Measurements from ENCODE around the gene CLTB. TPM values are rescaled to one million over a fixed set of nuclear protein-coding genes. Genes with fewer than 3 reads are reported as not detected.
"Not testable (repeated sequence)": the region's sequence is repeated elsewhere in the genome, so short reads cannot be mapped to it uniquely, and the experiment has no call there.

The CLTB gene
- total and polyA plus RNA-seq, 2 of the 13 experiments (the other 11 are each of a cell fraction or from before 2014, with no cell fraction given), result 23.3 to 33.8 TPM

DNA sequence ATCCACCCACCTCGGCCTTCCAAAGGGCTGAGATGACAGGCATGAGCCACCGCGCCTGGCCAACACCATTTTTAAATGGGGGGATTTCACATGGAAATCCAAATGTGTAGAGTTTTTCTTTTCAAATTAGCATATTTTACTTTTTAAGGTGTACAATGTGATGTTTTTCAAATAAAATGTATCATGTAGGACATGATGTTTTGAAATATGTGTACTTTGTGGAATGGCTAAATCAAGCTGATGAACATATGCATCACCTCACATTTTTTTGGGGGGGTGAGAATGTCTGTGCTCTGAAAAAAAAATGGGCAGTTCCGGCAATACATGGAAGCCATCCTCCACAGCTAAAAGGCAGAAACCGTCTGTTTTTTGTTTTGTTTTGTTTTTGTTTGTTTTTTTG, 28.4 kb upstream of the CLTB start:
- no peak overlapping the region for H2AFZ ChIP-seq (ENCODE audit: low read length)
- in situ Hi-C loops (cut with HindIII; ENCODE audit: extremely low pct_ligation_motif_present, low pct_unique_long_range_greater_than_20kb) (loop anchor here (25.0 kb wide), 1 partner anchor 582 kb away; the partner anchor contains the start of gene CPLX2), intact Hi-C loops (cut with micrococcal nuclease; ENCODE audit: unreplicated experiment) (no loop called here)
- H4K20me1 ChIP-seq (ENCODE audit: insufficient read depth, low read length), result peaks cover 2% of the 10 kb centered on the region; the same call in 1 of the 2 replicates
- no peak overlapping the region for H3K4me2 ChIP-seq (ENCODE audit: low read depth, low read length)
- H3K79me2 ChIP-seq (ENCODE audit: insufficient read depth, low read length), result peaks cover 16% of the 10 kb centered on the region
- no peak overlapping the region for H3K4me3 ChIP-seq (replicated peaks in 1 of 3; ENCODE audit: insufficient read depth in 1 of 3, low read depth in 2 of 3, low read length in 3 of 3)
- CTCF ChIA-PET (ENCODE audit: low intra/inter-chr PET ratio, low total read pairs), result no interaction called here
- no peak for FAIRE-seq
- no peak for ATAC-seq
- 77% methylated on average over 5 of the region's 5 CpGs for WGBS (ENCODE audit: low lambda C conversion rate)
- BruUV-seq (replicated peaks), result no TSS peak
- H3K4me1 ChIP-seq (ENCODE audit: insufficient read depth, low read length), result peaks cover 53% of the 10 kb centered on the region
- TF ChIP-seq ZNF7 (CRISPR knock-in tag; IDR thresholded peaks at IDR 0.05), result no peak
- TF ChIP-seq REPIN1 (CRISPR knock-in tag; IDR thresholded peaks at IDR 0.05; ENCODE audit: borderline replicate concordance, low read depth), result no peak
- TF ChIP-seq KLF9 (CRISPR knock-in tag; IDR thresholded peaks at IDR 0.05; ENCODE audit: low read depth), result no peak
- no peak for TF ChIP-seq ZNF746 (CRISPR knock-in tag; IDR thresholded peaks at IDR 0.05)
- TF ChIP-seq DNMT3B (CRISPR knock-in tag; conservative IDR thresholded peaks at IDR 0.05), result no peak
- no peak for TF ChIP-seq NPAS2 (CRISPR knock-in tag; IDR thresholded peaks at IDR 0.05; ENCODE audit: borderline replicate concordance)
- TF ChIP-seq, protein P1, sequence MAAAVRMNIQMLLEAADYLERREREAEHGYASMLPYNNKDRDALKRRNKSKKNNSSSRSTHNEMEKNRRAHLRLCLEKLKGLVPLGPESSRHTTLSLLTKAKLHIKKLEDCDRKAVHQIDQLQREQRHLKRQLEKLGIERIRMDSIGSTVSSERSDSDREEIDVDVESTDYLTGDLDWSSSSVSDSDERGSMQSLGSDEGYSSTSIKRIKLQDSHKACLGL (CRISPR knock-in tag; IDR thresholded peaks at IDR 0.05), result no peak
- TF ChIP-seq ATAD3A (CRISPR knock-in tag; IDR thresholded peaks at IDR 0.05), result no peak
- TF ChIP-seq KMT2A (CRISPR knock-in tag; IDR thresholded peaks at IDR 0.05), result no peak
- no peak for TF ChIP-seq HNF4G (IDR thresholded peaks at IDR 0.05; ENCODE audit: borderline replicate concordance, low read depth, low read length)
- no peak for TF ChIP-seq HNF4G (CRISPR knock-in tag; IDR thresholded peaks at IDR 0.05; ENCODE audit: borderline replicate concordance, low read depth)
- TF ChIP-seq ZC3H4 (CRISPR knock-in tag; IDR thresholded peaks at IDR 0.05; ENCODE audit: borderline replicate concordance), result no peak
- TF ChIP-seq, protein P2, sequence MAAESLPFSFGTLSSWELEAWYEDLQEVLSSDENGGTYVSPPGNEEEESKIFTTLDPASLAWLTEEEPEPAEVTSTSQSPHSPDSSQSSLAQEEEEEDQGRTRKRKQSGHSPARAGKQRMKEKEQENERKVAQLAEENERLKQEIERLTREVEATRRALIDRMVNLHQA (CRISPR knock-in tag; IDR thresholded peaks at IDR 0.05), result no peak
- TF ChIP-seq ZNF562 (CRISPR knock-in tag; IDR thresholded peaks at IDR 0.05; ENCODE audit: borderline replicate concordance), result no peak
- no peak for TF ChIP-seq ARNT (IDR thresholded peaks at IDR 0.05)
- TF ChIP-seq, protein P3, sequence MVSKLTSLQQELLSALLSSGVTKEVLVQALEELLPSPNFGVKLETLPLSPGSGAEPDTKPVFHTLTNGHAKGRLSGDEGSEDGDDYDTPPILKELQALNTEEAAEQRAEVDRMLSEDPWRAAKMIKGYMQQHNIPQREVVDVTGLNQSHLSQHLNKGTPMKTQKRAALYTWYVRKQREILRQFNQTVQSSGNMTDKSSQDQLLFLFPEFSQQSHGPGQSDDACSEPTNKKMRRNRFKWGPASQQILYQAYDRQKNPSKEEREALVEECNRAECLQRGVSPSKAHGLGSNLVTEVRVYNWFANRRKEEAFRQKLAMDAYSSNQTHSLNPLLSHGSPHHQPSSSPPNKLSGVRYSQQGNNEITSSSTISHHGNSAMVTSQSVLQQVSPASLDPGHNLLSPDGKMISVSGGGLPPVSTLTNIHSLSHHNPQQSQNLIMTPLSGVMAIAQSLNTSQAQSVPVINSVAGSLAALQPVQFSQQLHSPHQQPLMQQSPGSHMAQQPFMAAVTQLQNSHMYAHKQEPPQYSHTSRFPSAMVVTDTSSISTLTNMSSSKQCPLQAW (CRISPR knock-in tag; IDR thresholded peaks at IDR 0.05), result no peak
- TF ChIP-seq ELF3 (CRISPR knock-in tag; IDR thresholded peaks at IDR 0.05), result no peak
- TF ChIP-seq GATAD1 (CRISPR knock-in tag; IDR thresholded peaks at IDR 0.05), result no peak
- TF ChIP-seq ADNP (CRISPR knock-in tag; IDR thresholded peaks at IDR 0.05), result no peak
- H3K27ac ChIP-seq (ENCODE audit: extremely low read length, insufficient read depth, low read length), result no peak overlapping the region
- H3K9me3 ChIP-seq (ENCODE audit: low read length), result no peaks in the 10 kb centered on the region
- H3K36me3 ChIP-seq (replicated peaks in 1 of 2; ENCODE audit: control insufficient read depth in 1 of 2, insufficient read depth in 2 of 2, low read length in 2 of 2), result no peaks in the 10 kb centered on the region
- DNase-seq (ENCODE audit: low spot score), result no peak
- no peak overlapping the region for H3K9ac ChIP-seq (ENCODE audit: insufficient read depth, low read depth, low read length)
- H3K27me3 ChIP-seq (ENCODE audit: control insufficient read depth in 1 of 2, insufficient read depth in 2 of 2, low read length in 2 of 2), result peaks cover 0 to 3% of the 10 kb centered on the region in 2 experiments; a peak in 1 of 5 replicates
- POLR2A ChIA-PET, result no interaction called here

DNA sequence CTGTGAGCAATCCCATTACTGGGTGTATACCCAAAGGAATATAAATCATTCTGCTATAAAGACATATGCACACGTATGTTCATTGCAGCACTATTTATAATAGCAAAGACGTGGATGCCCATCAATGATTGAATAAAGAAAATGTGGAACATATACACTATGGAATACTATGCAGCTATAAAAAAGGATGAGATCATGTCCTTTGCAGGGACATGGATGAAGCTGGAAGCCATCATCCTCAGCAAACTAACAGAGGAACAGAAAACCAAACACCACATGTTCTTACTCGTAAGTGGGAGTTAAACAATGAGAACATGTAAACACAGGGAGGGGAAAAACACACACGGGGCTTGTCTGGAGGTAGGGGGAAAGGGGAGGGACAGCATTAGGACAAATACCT, 26.6 kb upstream of the CLTB start:
- H3K36me3 ChIP-seq (replicated peaks in 1 of 2; ENCODE audit: control insufficient read depth in 1 of 2, insufficient read depth in 2 of 2, low read length in 2 of 2); H2AFZ ChIP-seq (ENCODE audit: low read length); H3K9me3 ChIP-seq (ENCODE audit: low read length); FAIRE-seq; H3K9ac ChIP-seq (ENCODE audit: insufficient read depth, low read depth, low read length); H4K20me1 ChIP-seq (ENCODE audit: insufficient read depth, low read length); H3K27me3 ChIP-seq (ENCODE audit: control insufficient read depth in 1 of 2, insufficient read depth in 2 of 2, low read length in 2 of 2); H3K4me3 ChIP-seq (replicated peaks in 1 of 3; ENCODE audit: insufficient read depth in 1 of 3, low read depth in 2 of 3, low read length in 3 of 3); H3K27ac ChIP-seq (ENCODE audit: extremely low read length, insufficient read depth, low read length); H3K79me2 ChIP-seq (ENCODE audit: insufficient read depth, low read length); H3K4me2 ChIP-seq (ENCODE audit: low read depth, low read length); BruUV-seq (replicated peaks); CTCF ChIA-PET (ENCODE audit: low intra/inter-chr PET ratio, low total read pairs); intact Hi-C loops (cut with micrococcal nuclease; ENCODE audit: unreplicated experiment); ATAC-seq; DNase-seq (ENCODE audit: low spot score): not testable (repeated sequence)
- WGBS (ENCODE audit: low lambda C conversion rate), result 27% methylated on average over 4 of the region's 4 CpGs
- peaks cover 62% of the 10 kb centered on the region for H3K4me1 ChIP-seq (ENCODE audit: insufficient read depth, low read length)
- POLR2A ChIA-PET, result interaction anchor here (0.6 kb wide), 1 partner anchor 53 kb away, joined by 4 read pairs; no protein-coding TSS in a partner anchor
- in situ Hi-C loops (cut with HindIII; ENCODE audit: extremely low pct_ligation_motif_present, low pct_unique_long_range_greater_than_20kb), result loop anchor here (25.0 kb wide), 1 partner anchor 581 kb away; the partner anchor contains the start of gene CPLX2

Data from HepG2 (cell line).